ENCODE data around the gene RPP14.

The RPP14 gene

GRCh38 chr3:58298190-58298589 lies 7.9 kb upstream of the RPP14 start:
- no peak for TF ChIP-seq OSR1 (CRISPR knock-in tag; IDR thresholded peaks at IDR 0.05)
- TF ChIP-seq TSHZ2 (CRISPR knock-in tag; IDR thresholded peaks at IDR 0.05): no peak
- no peak for TF ChIP-seq CSRNP3 (CRISPR knock-in tag; IDR thresholded peaks at IDR 0.05)
- TF ChIP-seq PATZ1 (CRISPR knock-in tag; IDR thresholded peaks at IDR 0.05; ENCODE audit: borderline replicate concordance): no peak
- TF ChIP-seq TCF4 (CRISPR knock-in tag; IDR thresholded peaks at IDR 0.05; ENCODE audit: borderline replicate concordance): no peak
- no peak for TF ChIP-seq CREB5 (CRISPR knock-in tag; IDR thresholded peaks at IDR 0.05; ENCODE audit: low read depth)
- no peak for TF ChIP-seq ARNTL (CRISPR knock-in tag; IDR thresholded peaks at IDR 0.05; ENCODE audit: borderline replicate concordance, low read depth)
- TF ChIP-seq ZC3H10 (CRISPR knock-in tag; IDR thresholded peaks at IDR 0.05): no peak
- no peak for ATAC-seq

GRCh38 chr3:58299075-58299474 lies 7.0 kb upstream of the RPP14 start:
- no peak for TF ChIP-seq ZFP30 (CRISPR knock-in tag; IDR thresholded peaks at IDR 0.05)
- no peak for TF ChIP-seq CSRNP3 (CRISPR knock-in tag; IDR thresholded peaks at IDR 0.05)
- TF ChIP-seq TCF4 (CRISPR knock-in tag; IDR thresholded peaks at IDR 0.05; ENCODE audit: borderline replicate concordance): no peak
- no peak for TF ChIP-seq ISL1 (CRISPR knock-in tag; IDR thresholded peaks at IDR 0.05)
- no peak for TF ChIP-seq ZFP3 (CRISPR knock-in tag; IDR thresholded peaks at IDR 0.05)
- no peak for TF ChIP-seq TOX (CRISPR knock-in tag; IDR thresholded peaks at IDR 0.05; ENCODE audit: borderline replicate concordance)
- no peak for TF ChIP-seq ZNF565 (CRISPR knock-in tag; conservative IDR thresholded peaks at IDR 0.05; ENCODE audit: low read depth)
- TF ChIP-seq BACH2 (CRISPR knock-in tag; IDR thresholded peaks at IDR 0.05; ENCODE audit: borderline replicate concordance): no peak
- no peak for TF ChIP-seq ARNTL (CRISPR knock-in tag; IDR thresholded peaks at IDR 0.05; ENCODE audit: borderline replicate concordance, low read depth)
- TF ChIP-seq PATZ1 (CRISPR knock-in tag; IDR thresholded peaks at IDR 0.05; ENCODE audit: borderline replicate concordance): no peak
- no peak for TF ChIP-seq ZC3H10 (CRISPR knock-in tag; IDR thresholded peaks at IDR 0.05)
- no peak for TF ChIP-seq CSDC2 (CRISPR knock-in tag; IDR thresholded peaks at IDR 0.05)
- no peak for TF ChIP-seq TSHZ2 (CRISPR knock-in tag; IDR thresholded peaks at IDR 0.05)
- TF ChIP-seq PPARA (CRISPR knock-in tag; IDR thresholded peaks at IDR 0.05; ENCODE audit: borderline replicate concordance): no peak
- TF ChIP-seq SNAI2 (CRISPR knock-in tag; IDR thresholded peaks at IDR 0.05): no peak
- no peak for TF ChIP-seq RARB (CRISPR knock-in tag; IDR thresholded peaks at IDR 0.05)
- no peak for TF ChIP-seq GLIS3 (CRISPR knock-in tag; IDR thresholded peaks at IDR 0.05)
- no peak for TF ChIP-seq ZNF8 (CRISPR knock-in tag; IDR thresholded peaks at IDR 0.05)

More at GRCh38 chr3:58299075-58299474, 7.0 kb upstream of the RPP14 start:
- ATAC-seq: no peak

All from SK-N-SH treated with all-trans-retinoic acid at 6 μM for 48 hours (cell line).